Measurements from ENCODE around the gene RSBN1L.

RSBN1L gene

DNA sequence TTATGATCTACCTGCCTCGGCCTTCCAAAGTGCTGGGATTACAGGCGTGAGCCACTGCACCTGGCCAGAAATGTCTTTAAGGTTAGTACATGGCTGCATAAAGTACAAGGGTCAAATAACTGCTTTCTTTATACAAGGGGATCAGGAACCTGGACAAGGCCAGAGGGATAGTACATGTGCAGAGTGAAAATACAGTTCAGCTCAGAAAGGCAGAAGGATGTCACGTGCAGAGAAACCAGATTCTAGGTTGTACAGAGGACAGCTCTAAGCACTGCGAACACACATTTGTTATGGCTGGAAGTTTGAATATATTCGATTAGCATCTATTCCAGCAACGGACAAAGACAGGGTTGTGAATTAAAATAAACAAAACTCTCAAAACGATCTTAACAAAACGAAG lies 6.0 kb upstream of the RSBN1L start:
- TF ChIP-seq POLR2AphosphoS5 (IDR thresholded peaks at IDR 0.05; ENCODE audit: low read depth, low read length) = no peak
- TF ChIP-seq, protein P1, sequence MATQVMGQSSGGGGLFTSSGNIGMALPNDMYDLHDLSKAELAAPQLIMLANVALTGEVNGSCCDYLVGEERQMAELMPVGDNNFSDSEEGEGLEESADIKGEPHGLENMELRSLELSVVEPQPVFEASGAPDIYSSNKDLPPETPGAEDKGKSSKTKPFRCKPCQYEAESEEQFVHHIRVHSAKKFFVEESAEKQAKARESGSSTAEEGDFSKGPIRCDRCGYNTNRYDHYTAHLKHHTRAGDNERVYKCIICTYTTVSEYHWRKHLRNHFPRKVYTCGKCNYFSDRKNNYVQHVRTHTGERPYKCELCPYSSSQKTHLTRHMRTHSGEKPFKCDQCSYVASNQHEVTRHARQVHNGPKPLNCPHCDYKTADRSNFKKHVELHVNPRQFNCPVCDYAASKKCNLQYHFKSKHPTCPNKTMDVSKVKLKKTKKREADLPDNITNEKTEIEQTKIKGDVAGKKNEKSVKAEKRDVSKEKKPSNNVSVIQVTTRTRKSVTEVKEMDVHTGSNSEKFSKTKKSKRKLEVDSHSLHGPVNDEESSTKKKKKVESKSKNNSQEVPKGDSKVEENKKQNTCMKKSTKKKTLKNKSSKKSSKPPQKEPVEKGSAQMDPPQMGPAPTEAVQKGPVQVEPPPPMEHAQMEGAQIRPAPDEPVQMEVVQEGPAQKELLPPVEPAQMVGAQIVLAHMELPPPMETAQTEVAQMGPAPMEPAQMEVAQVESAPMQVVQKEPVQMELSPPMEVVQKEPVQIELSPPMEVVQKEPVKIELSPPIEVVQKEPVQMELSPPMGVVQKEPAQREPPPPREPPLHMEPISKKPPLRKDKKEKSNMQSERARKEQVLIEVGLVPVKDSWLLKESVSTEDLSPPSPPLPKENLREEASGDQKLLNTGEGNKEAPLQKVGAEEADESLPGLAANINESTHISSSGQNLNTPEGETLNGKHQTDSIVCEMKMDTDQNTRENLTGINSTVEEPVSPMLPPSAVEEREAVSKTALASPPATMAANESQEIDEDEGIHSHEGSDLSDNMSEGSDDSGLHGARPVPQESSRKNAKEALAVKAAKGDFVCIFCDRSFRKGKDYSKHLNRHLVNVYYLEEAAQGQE (IDR thresholded peaks at IDR 0.05; ENCODE audit: insufficient read depth in 1 of 2, low read depth in 2 of 2, low read length in 2 of 2) = no peak
- TF ChIP-seq TAF1 (IDR thresholded peaks at IDR 0.05; ENCODE audit: borderline replicate concordance, insufficient read depth, low read length) = no peak
- no peak for TF ChIP-seq SIN3A (IDR thresholded peaks at IDR 0.05; ENCODE audit: borderline replicate concordance, insufficient read depth, low read length)

DNA sequence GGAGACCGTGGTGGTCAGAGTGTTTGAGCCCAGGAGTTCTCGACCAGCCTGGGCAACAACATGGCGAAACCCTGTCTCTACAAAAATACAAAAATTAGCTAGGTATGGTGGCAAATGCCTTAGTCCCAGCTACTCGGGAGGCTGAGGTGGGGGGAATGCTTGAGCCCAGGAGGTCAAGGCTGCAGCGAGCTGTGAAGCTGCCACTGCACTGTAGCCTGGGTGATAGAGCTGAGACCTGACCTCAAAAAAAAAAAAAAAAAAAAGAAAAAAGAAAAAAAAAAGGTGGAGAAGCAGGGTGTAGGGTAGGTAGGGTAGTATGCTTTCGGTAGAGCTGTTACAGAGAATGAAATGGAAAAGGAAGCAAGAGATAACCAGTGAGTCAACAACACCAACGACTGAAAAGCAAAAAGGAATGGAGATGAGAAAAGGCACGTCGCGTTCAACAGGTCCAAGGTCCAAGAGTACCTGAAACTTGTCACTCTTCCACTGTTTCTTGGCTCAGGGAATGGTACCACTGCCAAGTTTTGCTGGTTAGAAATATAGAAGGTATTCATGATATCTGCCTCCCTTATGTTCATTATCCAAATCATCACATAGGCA lies 4.3 kb upstream of the RSBN1L start:
- TF ChIP-seq FOXP2 (optimal IDR thresholded peaks at IDR 0.05; ENCODE audit: borderline replicate concordance, extremely low read depth, extremely low read length, insufficient read depth) = no peak
- TF ChIP-seq POLR2AphosphoS5 (IDR thresholded peaks at IDR 0.05; ENCODE audit: low read depth, low read length) = no peak
- TF ChIP-seq, protein P1 (IDR thresholded peaks at IDR 0.05; ENCODE audit: insufficient read depth in 1 of 2, low read depth in 2 of 2, low read length in 2 of 2) = no peak
- no peak for TF ChIP-seq TAF1 (IDR thresholded peaks at IDR 0.05; ENCODE audit: borderline replicate concordance, insufficient read depth, low read length)
- no peak for TF ChIP-seq SIN3A (IDR thresholded peaks at IDR 0.05; ENCODE audit: borderline replicate concordance, insufficient read depth, low read length)

DNA sequence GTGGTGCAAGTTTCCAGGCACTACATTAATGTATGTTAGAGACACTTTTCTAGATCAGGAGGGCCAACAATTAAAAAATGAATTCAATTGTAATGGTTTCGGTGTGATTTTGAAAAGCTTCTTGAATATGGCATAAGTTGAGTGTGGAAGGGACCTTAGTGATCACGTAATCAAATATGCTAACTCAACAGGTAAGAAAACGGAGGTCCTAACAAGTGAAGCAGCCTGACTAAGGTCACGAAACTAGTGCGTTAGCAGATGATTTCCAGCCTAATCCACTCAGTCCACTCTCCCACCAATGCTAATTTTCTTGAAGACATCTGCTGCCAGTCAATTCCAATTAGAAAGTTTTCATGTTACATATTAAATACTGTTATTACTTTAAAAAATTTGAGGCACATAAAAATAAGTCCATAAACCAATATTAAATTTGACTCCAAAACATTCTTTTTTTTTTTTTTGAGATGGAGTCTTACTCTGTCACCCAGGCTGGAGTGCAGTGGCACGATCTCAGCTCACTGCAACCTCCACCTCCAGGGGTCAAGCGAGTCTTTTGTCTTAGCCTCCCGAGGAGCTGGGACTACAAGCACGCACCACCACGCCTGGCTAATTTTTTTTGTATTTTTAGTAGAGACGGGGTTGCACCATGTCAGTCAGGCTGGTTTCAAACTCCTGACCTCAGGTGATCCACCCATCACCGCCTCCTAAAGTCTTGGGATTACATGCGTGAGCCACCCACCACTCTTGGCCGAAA lies 2.3 kb upstream of the RSBN1L start:
- no peak for TF ChIP-seq FOXP2 (optimal IDR thresholded peaks at IDR 0.05; ENCODE audit: borderline replicate concordance, extremely low read depth, extremely low read length, insufficient read depth)
- TF ChIP-seq SIN3A (IDR thresholded peaks at IDR 0.05; ENCODE audit: borderline replicate concordance, insufficient read depth, low read length) = no peak
- TF ChIP-seq, protein P1 (IDR thresholded peaks at IDR 0.05; ENCODE audit: insufficient read depth in 1 of 2, low read depth in 2 of 2, low read length in 2 of 2) = no peak
- TF ChIP-seq POLR2AphosphoS5 (IDR thresholded peaks at IDR 0.05; ENCODE audit: low read depth, low read length) = no peak
- no peak for TF ChIP-seq TAF1 (IDR thresholded peaks at IDR 0.05; ENCODE audit: borderline replicate concordance, insufficient read depth, low read length)

DNA sequence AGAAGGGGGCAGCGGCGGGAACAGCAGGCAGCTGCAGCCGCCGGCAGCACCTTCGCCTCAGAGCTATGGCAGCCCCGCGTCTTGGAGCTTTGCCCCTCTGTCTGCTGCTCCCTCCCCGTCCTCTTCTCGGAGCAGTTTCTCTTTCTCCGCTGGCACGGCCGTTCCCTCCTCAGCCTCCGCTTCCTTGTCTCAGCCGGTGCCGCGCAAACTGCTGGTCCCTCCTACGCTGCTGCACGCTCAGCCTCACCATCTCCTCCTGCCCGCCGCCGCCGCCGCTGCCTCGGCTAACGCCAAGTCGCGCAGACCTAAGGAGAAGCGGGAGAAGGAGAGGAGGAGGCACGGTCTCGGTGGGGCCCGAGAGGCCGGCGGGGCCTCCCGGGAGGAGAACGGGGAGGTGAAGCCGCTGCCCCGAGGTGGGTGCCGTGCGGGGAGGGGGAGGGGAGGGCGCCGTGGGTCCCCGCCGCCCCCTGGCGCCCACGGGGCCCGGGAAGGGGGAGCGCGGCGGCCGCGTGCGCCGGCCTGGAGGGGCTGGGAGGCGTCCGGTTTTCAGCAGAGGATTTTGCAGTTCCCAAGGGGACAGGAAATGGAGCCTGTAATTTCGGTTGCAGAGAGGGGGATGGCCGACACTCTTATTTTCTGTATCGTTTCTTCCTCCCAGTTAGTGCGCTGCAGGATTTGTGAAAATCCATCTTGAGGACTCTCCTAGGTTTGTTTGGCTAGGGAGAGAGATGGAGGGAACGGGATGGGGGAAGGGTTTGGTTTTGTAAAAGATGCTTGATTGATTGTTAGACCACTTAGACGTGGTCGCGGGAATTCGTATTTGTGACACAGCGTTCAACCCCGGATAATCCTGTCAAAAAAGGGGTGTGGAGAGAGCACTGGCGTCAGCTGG lies 630 bp downstream of the RSBN1L start:
- TF ChIP-seq POLR2AphosphoS5 (IDR thresholded peaks at IDR 0.05; ENCODE audit: low read depth, low read length) = no peak
- TF ChIP-seq FOXP2 (optimal IDR thresholded peaks at IDR 0.05; ENCODE audit: borderline replicate concordance, extremely low read depth, extremely low read length, insufficient read depth) = no peak
- TF ChIP-seq, protein P1 (IDR thresholded peaks at IDR 0.05; ENCODE audit: insufficient read depth in 1 of 2, low read depth in 2 of 2, low read length in 2 of 2) = no peak
- TF ChIP-seq TAF1 (IDR thresholded peaks at IDR 0.05; ENCODE audit: borderline replicate concordance, insufficient read depth, low read length) = 0 out of 2 replicates have a peak, but pooled peaks have one; percentile 7
- peak; percentile 92; the same call in 1 of the 2 replicates for TF ChIP-seq SIN3A (IDR thresholded peaks at IDR 0.05; ENCODE audit: borderline replicate concordance, insufficient read depth, low read length)
